ENCODE measurements around the gene GOLGA1. TPM values are rescaled to one million over a fixed set of nuclear protein-coding genes. Genes with fewer than 3 reads are reported as not detected.
A peak's percentile ranks its signal among the peaks of the same experiment; 100 is the strongest.
"Not testable (repeated sequence)": the region's sequence is repeated elsewhere in the genome, so short reads cannot be mapped to it uniquely, and the experiment has no call there.

GOLGA1 gene
- total and polyA plus RNA-seq, 2 donors = 7.3 to 9.5 TPM

DNA sequence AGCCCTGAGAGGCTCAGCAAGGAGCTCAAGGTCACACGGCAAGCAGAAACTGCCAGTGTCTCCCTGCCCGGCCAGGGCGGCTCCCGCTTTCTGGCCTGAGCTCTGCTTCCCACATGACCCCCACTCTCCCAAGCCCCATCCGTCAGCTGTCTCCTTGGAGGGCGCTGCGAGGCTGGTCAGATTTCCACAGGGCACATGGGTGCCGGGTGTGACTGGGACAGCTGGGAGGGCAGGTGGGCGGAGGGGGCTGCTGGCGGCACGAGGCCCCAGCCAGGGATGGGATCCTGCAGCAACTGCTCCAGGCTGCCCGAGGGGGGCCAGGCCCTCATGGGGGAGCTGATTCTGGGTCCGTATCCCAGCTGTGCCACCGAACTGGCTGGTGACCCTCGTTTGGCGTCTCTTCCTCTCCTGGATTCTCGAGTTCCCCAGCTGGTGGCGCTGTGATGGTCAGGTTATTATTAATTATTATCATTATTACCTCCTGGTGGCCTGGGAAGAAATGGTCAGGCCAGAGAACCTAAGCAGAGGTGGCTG lies 100.5 kb downstream of the GOLGA1 start:
- Histone ChIP-seq H3K27me3 (ENCODE audit: control insufficient read depth in 2 of 2, insufficient read depth in 1 of 2, low read length in 1 of 2) (peaks cover 0 to 41% of the 10 kb centered on the region in 2 donors), H3K9me3 (ENCODE audit: control insufficient read depth in 2 of 2, insufficient read depth in 1 of 2, low read length in 1 of 2) (no peaks in the 10 kb centered on the region), H3K36me3 (ENCODE audit: control insufficient read depth in 2 of 2, insufficient read depth in 2 of 2, low read length in 1 of 2) (no peaks in the 10 kb centered on the region), H3K27ac (ENCODE audit: low read depth in 1 of 2, low read length in 1 of 2) (no peak overlapping the region), H3K4me3 (ENCODE audit: low read length in 2 of 2) (no peak overlapping the region), H3K4me1 (ENCODE audit: control insufficient read depth in 2 of 2, insufficient read depth in 2 of 2, low read length in 2 of 2) (peaks cover 0 to 2% of the 10 kb centered on the region in 2 donors)
- no peak for DNase-seq (ENCODE audit: low read depth in 6 of 9, low spot score in 9 of 9)
- WGBS = 94% methylated on average over 18 of the region's 18 CpGs

DNA sequence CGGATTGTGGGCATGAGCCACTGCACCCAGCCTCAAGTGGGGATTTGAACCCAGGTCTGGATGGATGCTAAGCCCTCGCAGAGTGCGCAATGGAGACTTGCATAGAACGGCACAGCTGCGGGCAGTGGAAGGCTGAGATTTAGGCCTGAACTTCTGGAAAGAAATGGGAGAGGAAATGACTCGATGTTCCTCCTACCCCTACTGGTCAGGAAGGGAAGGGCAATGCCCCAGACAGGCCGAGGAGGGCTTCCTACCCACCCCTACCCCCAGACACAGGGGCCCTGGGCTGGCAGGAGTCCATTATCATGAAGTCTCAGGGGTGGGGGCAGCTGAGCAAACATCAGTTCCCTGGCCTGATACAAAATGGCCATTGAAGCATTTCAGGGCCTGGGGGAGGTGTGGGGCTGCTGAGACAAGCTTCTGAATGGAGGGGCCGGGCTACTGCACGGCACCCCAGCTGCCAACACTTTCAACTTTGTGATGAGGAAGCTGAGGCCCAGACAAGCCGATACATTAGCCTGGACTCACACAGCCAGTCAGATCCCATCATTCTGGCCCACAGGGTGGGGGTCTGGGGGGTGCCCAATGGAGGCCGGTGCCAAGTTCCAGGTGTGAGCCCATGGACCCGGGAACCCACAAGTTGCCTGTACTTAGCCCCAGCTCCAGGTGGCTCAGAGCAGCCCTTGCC lies 101.1 kb downstream of the GOLGA1 start:
- Histone ChIP-seq H3K9me3 (ENCODE audit: control insufficient read depth in 2 of 2, insufficient read depth in 1 of 2, low read length in 1 of 2) (no peaks in the 10 kb centered on the region), H3K4me1 (ENCODE audit: control insufficient read depth in 2 of 2, insufficient read depth in 2 of 2, low read length in 2 of 2) (peaks cover 0 to 8% of the 10 kb centered on the region in 2 donors), H3K4me3 (ENCODE audit: low read length in 2 of 2) (no peak overlapping the region), H3K27ac (ENCODE audit: low read depth in 1 of 2, low read length in 1 of 2) (no peak overlapping the region), H3K27me3 (ENCODE audit: control insufficient read depth in 2 of 2, insufficient read depth in 1 of 2, low read length in 1 of 2) (peaks cover 0 to 43% of the 10 kb centered on the region in 2 donors), H3K36me3 (ENCODE audit: control insufficient read depth in 2 of 2, insufficient read depth in 2 of 2, low read length in 1 of 2) (no peaks in the 10 kb centered on the region)
- no peak for DNase-seq (ENCODE audit: low read depth in 6 of 9, low spot score in 9 of 9)
- 75% methylated on average over 12 of the region's 12 CpGs for WGBS

DNA sequence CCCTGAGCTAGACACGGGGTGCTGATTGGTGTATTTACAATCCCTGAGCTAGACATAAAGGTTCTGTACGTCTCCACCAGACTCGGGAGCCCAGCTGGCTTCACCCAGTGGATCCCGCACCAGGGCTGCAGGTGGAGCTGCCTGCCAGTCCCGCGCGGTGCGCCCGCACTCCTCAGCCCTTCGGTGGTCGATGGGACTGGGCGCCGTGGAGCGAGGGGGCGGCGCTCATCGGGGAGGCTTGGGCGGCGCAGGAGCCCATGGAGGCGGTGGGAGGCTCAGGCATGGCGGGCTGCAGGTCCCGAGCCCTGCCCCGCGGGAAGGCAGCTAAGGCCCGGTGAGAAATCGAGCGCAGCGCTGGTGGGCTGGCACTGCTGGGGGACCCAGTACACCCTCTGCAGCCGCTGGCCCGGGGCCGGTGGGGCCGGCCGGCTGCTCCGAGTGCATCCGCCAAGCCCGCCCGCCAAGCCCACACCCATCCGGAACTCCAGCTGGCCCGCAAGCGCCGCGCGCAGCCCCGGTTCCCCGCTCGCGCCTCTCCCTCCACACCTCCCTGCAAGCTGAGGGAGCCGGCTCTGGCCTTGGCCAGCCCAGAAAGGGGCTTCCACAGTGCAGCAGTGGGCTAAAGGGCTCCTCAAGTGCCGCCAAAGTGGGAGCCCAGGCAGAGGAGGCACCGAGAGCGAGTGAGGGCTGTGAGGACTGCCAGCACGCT lies 102.2 kb downstream of the GOLGA1 start:
- not testable (repeated sequence) for H3K27ac ChIP-seq (ENCODE audit: low read depth in 1 of 2, low read length in 1 of 2); H3K4me3 ChIP-seq (ENCODE audit: low read length in 2 of 2); DNase-seq (ENCODE audit: low read depth in 6 of 9, low spot score in 9 of 9); H3K36me3 ChIP-seq (ENCODE audit: control insufficient read depth in 2 of 2, insufficient read depth in 2 of 2, low read length in 1 of 2); H3K9me3 ChIP-seq (ENCODE audit: control insufficient read depth in 2 of 2, insufficient read depth in 1 of 2, low read length in 1 of 2)
- WGBS = 66% methylated on average over 48 of the region's 52 CpGs
- Histone ChIP-seq H3K27me3 (ENCODE audit: control insufficient read depth in 2 of 2, insufficient read depth in 1 of 2, low read length in 1 of 2) (peaks cover 0 to 43% of the 10 kb centered on the region in 2 donors), H3K4me1 (ENCODE audit: control insufficient read depth in 2 of 2, insufficient read depth in 2 of 2, low read length in 2 of 2) (peaks cover 0 to 10% of the 10 kb centered on the region in 2 donors)

DNA sequence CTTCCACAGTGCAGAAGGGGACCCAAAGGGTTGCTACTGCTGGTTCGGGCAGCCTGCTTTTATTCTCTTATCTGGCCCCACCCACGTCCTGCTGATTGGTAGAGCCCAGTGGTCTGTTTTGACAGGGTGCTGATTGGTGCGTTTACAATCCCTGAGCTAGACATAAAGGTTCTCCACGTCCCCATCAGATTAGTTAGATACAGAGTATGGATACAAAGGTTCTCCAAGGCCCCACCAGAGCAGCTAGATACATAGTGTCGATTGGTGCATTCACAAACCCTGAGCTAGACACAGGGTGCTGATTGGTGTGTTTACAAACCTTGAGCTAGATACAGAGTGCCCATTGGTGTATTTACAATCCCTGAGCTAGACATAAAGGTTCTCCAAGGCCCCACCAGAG lies 102.8 kb downstream of the GOLGA1 start:
- not testable (repeated sequence) for H3K4me3 ChIP-seq (ENCODE audit: low read length in 2 of 2); H3K9me3 ChIP-seq (ENCODE audit: control insufficient read depth in 2 of 2, insufficient read depth in 1 of 2, low read length in 1 of 2); DNase-seq (ENCODE audit: low read depth in 6 of 9, low spot score in 9 of 9); H3K27ac ChIP-seq (ENCODE audit: low read depth in 1 of 2, low read length in 1 of 2); H3K36me3 ChIP-seq (ENCODE audit: control insufficient read depth in 2 of 2, insufficient read depth in 2 of 2, low read length in 1 of 2)
- 92% methylated on average over 5 of the region's 5 CpGs for WGBS
- peaks cover 0 to 39% of the 10 kb centered on the region in 2 donors for H3K27me3 ChIP-seq (ENCODE audit: control insufficient read depth in 2 of 2, insufficient read depth in 1 of 2, low read length in 1 of 2)
- peaks cover 0 to 10% of the 10 kb centered on the region in 2 donors for H3K4me1 ChIP-seq (ENCODE audit: control insufficient read depth in 2 of 2, insufficient read depth in 2 of 2, low read length in 2 of 2)

DNA sequence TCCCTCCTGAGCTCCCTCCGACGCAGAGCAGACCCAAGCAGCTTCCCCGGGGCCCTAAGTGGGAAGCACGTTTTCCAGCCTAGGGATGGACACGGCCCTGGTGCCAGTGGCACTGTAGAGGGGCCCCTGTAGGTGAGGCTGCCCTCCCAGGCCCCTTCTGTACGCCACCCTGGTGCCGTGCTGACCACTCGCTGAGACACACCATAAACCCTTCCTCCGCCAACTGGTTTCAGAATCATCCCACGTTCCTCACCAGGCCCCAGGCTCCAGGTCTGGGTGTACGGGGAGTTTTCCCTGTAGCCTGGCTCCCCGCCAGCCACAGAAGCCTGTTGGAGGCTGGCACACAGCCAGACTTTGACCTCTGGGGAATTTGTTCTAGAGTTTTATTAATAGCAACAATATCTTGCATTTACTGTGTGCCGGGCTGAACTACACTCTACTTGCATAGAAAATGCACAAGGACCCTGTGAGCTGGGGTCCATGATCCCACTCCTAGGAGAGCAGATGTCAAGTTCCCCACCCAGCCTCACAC lies 105.8 kb downstream of the GOLGA1 start:
- H3K4me3 ChIP-seq (ENCODE audit: low read length in 2 of 2) = no peak overlapping the region
- WGBS = 88% methylated on average over 13 of the region's 13 CpGs
- DNase-seq (ENCODE audit: low read depth in 6 of 9, low spot score in 9 of 9) = no peak
- H3K27me3 ChIP-seq (ENCODE audit: control insufficient read depth in 2 of 2, insufficient read depth in 1 of 2, low read length in 1 of 2) = peaks cover 0 to 28% of the 10 kb centered on the region in 2 donors
- H3K9me3 ChIP-seq (ENCODE audit: control insufficient read depth in 2 of 2, insufficient read depth in 1 of 2, low read length in 1 of 2) = no peaks in the 10 kb centered on the region
- H3K4me1 ChIP-seq (ENCODE audit: control insufficient read depth in 2 of 2, insufficient read depth in 2 of 2, low read length in 2 of 2) = peaks cover 0 to 10% of the 10 kb centered on the region in 2 donors
- no peaks in the 10 kb centered on the region for H3K36me3 ChIP-seq (ENCODE audit: control insufficient read depth in 2 of 2, insufficient read depth in 2 of 2, low read length in 1 of 2)
- peak overlapping the region in 1 of 2 donors; percentile 59 for H3K27ac ChIP-seq (ENCODE audit: low read depth in 1 of 2, low read length in 1 of 2)

DNA sequence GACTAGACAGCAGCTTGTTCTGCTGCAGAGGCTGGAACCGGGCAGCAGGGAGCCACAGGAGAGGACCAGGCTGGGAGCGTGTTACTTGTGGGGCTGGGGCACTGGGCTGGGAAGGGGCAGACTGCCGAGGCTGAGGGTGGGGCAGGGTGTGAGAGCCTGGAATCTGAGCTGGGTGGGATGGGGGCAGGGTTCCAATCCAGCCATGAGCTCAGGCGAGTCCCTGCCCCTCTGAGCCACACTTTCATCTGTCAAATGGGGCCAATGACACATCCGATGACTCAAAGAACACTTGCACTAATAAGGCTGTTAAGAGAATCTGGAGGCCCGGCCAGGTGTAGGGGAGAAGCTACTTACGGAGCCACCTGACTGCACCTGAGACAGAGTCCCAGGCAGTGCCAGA lies 106.3 kb downstream of the GOLGA1 start:
- H3K4me3 ChIP-seq (ENCODE audit: low read length in 2 of 2) = no peak overlapping the region
- peaks cover 0 to 23% of the 10 kb centered on the region in 2 donors for H3K27me3 ChIP-seq (ENCODE audit: control insufficient read depth in 2 of 2, insufficient read depth in 1 of 2, low read length in 1 of 2)
- H3K9me3 ChIP-seq (ENCODE audit: control insufficient read depth in 2 of 2, insufficient read depth in 1 of 2, low read length in 1 of 2) = no peaks in the 10 kb centered on the region
- 92% methylated on average over 7 of the region's 7 CpGs for WGBS
- peaks cover 0 to 10% of the 10 kb centered on the region in 2 donors for H3K4me1 ChIP-seq (ENCODE audit: control insufficient read depth in 2 of 2, insufficient read depth in 2 of 2, low read length in 2 of 2)
- no peak for DNase-seq (ENCODE audit: low read depth in 6 of 9, low spot score in 9 of 9)
- no peaks in the 10 kb centered on the region for H3K36me3 ChIP-seq (ENCODE audit: control insufficient read depth in 2 of 2, insufficient read depth in 2 of 2, low read length in 1 of 2)
- peak overlapping the region in 1 of 2 donors; percentile 59 for H3K27ac ChIP-seq (ENCODE audit: low read depth in 1 of 2, low read length in 1 of 2)

DNA sequence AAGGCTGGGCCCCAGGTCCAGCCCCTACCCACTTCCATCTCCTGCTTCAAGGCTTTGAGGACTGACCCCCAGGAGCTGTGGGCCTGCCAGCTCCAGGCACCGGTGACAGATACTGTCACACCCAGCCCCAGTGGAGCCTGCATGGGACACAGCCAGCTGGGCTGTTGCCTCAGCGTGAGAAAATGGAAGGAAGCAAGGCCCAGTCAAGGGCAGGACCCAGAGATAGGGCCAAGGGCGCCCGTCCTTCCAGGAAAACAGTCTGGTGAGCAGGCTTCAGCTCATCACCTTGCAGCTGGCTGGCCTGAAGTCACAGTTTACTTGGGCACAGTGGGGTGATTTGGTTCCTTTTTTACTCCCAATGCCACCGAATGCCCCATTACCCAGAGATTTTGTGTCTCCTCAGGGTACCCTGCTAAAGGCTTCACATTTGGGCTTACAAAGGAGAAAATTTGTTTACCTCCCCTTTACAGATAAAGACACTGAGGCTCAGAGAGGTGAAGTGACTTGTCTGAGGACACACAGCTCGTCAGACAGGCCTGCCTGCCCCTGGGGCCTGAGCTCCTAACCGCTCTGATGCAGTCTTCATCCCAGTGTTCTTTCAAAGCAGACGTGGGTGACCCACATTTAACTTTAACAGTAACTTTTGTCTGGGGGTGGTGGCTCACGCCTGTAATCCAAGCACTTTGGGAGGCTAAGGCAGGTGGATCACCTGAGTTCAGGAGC lies 109.1 kb downstream of the GOLGA1 start:
- no peak overlapping the region for H3K4me3 ChIP-seq (ENCODE audit: low read length in 2 of 2)
- peaks cover 0 to 2% of the 10 kb centered on the region in 2 donors for H3K27me3 ChIP-seq (ENCODE audit: control insufficient read depth in 2 of 2, insufficient read depth in 1 of 2, low read length in 1 of 2)
- H3K9me3 ChIP-seq (ENCODE audit: control insufficient read depth in 2 of 2, insufficient read depth in 1 of 2, low read length in 1 of 2) = no peaks in the 10 kb centered on the region
- H3K36me3 ChIP-seq (ENCODE audit: control insufficient read depth in 2 of 2, insufficient read depth in 2 of 2, low read length in 1 of 2) = no peaks in the 10 kb centered on the region
- H3K27ac ChIP-seq (ENCODE audit: low read depth in 1 of 2, low read length in 1 of 2) = no peak overlapping the region
- 88% methylated on average over 9 of the region's 9 CpGs for WGBS
- peaks cover 0 to 10% of the 10 kb centered on the region in 2 donors for H3K4me1 ChIP-seq (ENCODE audit: control insufficient read depth in 2 of 2, insufficient read depth in 2 of 2, low read length in 2 of 2)
- DNase-seq (ENCODE audit: low read depth in 6 of 9, low spot score in 9 of 9) = no peak

DNA sequence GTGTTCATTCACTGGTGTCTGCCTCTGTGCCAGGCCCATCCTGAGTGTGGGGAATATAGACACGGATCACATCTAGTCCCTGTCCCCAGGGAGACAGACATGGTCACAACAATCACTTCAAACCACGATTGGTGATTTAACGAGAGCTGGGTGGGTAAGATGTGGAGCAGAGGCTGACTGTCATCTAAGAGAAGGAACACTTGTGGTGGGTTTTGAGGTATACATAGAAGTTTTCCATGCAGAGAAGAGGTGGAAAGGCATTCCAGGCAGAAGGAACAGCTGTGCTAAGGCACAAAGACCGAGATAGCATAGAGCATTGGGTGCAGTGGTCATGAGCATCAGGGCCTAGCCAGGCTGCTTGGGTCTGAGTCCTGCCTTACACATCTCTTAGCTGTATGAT lies 110.3 kb downstream of the GOLGA1 start:
- no peak overlapping the region for H3K4me3 ChIP-seq (ENCODE audit: low read length in 2 of 2)
- no peaks in the 10 kb centered on the region for H3K9me3 ChIP-seq (ENCODE audit: control insufficient read depth in 2 of 2, insufficient read depth in 1 of 2, low read length in 1 of 2)
- peaks cover 0 to 2% of the 10 kb centered on the region in 2 donors for H3K27me3 ChIP-seq (ENCODE audit: control insufficient read depth in 2 of 2, insufficient read depth in 1 of 2, low read length in 1 of 2)
- no peaks in the 10 kb centered on the region for H3K36me3 ChIP-seq (ENCODE audit: control insufficient read depth in 2 of 2, insufficient read depth in 2 of 2, low read length in 1 of 2)
- DNase-seq (ENCODE audit: low read depth in 6 of 9, low spot score in 9 of 9) = no peak
- WGBS = 73% methylated on average over 4 of the region's 4 CpGs
- H3K27ac ChIP-seq (ENCODE audit: low read depth in 1 of 2, low read length in 1 of 2) = no peak overlapping the region
- peaks cover 0 to 10% of the 10 kb centered on the region in 2 donors for H3K4me1 ChIP-seq (ENCODE audit: control insufficient read depth in 2 of 2, insufficient read depth in 2 of 2, low read length in 2 of 2)
